Right cardiac atrium (tissue), 5 donors: ENCODE measurements around the gene OR5I1. TPM values are rescaled to one million over a fixed set of nuclear protein-coding genes. Genes with fewer than 3 reads are reported as not detected.
"Not testable (repeated sequence)": the region's sequence is repeated elsewhere in the genome, so short reads cannot be mapped to it uniquely, and the experiment has no call there.

Experiments used
- ATAC-seq, 2 donors: fragments of 200-7000 bp; cut with Tn5 transposase; one replicate each; pipeline versions ENCODE4 v1.8.0 to v1.9.1; 2020; ENCODE audit warnings: moderate library complexity in 2 of 2, mild to moderate bottlenecking in 1 of 2
- DNase-seq, 3 donors: peaks; one replicate each; pipeline ENCODE4 v3.0.0-alpha.2; 2020
- H3K27ac ChIP-seq: one replicate; pipeline ENCODE4 v1.5.1; 2013; ENCODE audit warnings: mild to moderate bottlenecking, low read length, control low read depth, moderate library complexity
- H3K27me3 ChIP-seq: one replicate; pipeline ENCODE4 v1.6.1; 2013; ENCODE audit not compliant: control insufficient read depth, insufficient read depth
- H3K4me1 ChIP-seq: one replicate; pipeline ENCODE4 v1.6.1; 2013; ENCODE audit warnings: low read length; ENCODE audit not compliant: control insufficient read depth, insufficient read depth
- H3K4me3 ChIP-seq: one replicate; pipeline ENCODE4 v1.5.1; 2013; ENCODE audit warnings: low read length, control low read depth
- H3K9me3 ChIP-seq: one replicate; pipeline ENCODE4 v1.6.1; 2013; ENCODE audit warnings: low read length; ENCODE audit not compliant: control insufficient read depth
- WGBS: extraction: QIAGEN DNeasy Blood & Tissue Kit; methylation state at CpG from one replicate; pipeline ENCODE4 v1.1.7; 2013; 5-methylcytosine and 5-hydroxymethylcytosine counted together
- intact Hi-C, 4 donors: fragments of 100-400 bp; cut with DNase I; formaldehyde crosslinking; loops; one replicate each; pipeline versions ENCODE4 v1.11.0 to v1.14.0; 2022 to 2023
- polyA plus RNA-seq: library from polyadenylated mRNA; stranded (reverse); fragments of 200-250 nt; gene quantifications from one replicate; pipeline ENCODE4 v1.2.3, GENCODE V29; 2013
- total RNA-seq, 4 donors: library from RNA; stranded (reverse); fragmentation: NEBNext Ultra II Directional; extraction: Animal tissue kit (Norgen Biotek cat#: 25700); gene quantifications; one replicate each; pipeline ENCODE4 v1.2.1, GENCODE V29; 2021
- donor health status: healthy with polysubstance abuse.
- donor health status: DM: no; HTN: yes; CAD: no.
- donor health status: DM: no; HTN: no; CAD: no.
- donor health status: DM: no; HTN: yes; CAD: no; lungs with severe emphysema.
- donor health status: DM: yes; HTN: yes; CAD: no.

OR5I1 gene
- total and polyA plus RNA-seq, 5 donors = not detected

- H3K27me3 ChIP-seq, H3K9me3 ChIP-seq, DNase-seq, H3K4me3 ChIP-seq, ATAC-seq, H3K4me1 ChIP-seq, H3K27ac ChIP-seq, intact Hi-C loops: not testable (repeated sequence)
- 84% methylated on average over 9 of the region's 9 CpGs for WGBS
Measured at GRCh38 chr11:55885481-55885880, 50.7 kb downstream of the OR5I1 start.

Other genes starting within 250 kb of the OR5I1 start
- gene OR5D13, start 163.0 kb downstream of the OR5I1 start, total RNA-seq = not detected
- not detected for gene OR5D13, start 163.0 kb downstream of the OR5I1 start, polyA plus RNA-seq
- gene OR5D14, start 140.8 kb downstream of the OR5I1 start, total RNA-seq = not detected
- gene OR5D14, start 140.8 kb downstream of the OR5I1 start, polyA plus RNA-seq = not detected
- not detected for gene OR5L1, start 125.0 kb downstream of the OR5I1 start, total RNA-seq
- not detected for gene OR5L1, start 125.0 kb downstream of the OR5I1 start, polyA plus RNA-seq
- gene OR5D18, start 116.8 kb downstream of the OR5I1 start, total RNA-seq = not detected
- gene OR5D18, start 116.8 kb downstream of the OR5I1 start, polyA plus RNA-seq = not detected
- not detected for gene OR5L2, start 109.2 kb downstream of the OR5I1 start, total RNA-seq
- not detected for gene OR5L2, start 109.2 kb downstream of the OR5I1 start, polyA plus RNA-seq
- not detected for gene OR5D16, start 97.6 kb downstream of the OR5I1 start, total RNA-seq
- gene OR5D16, start 97.6 kb downstream of the OR5I1 start, polyA plus RNA-seq = not detected
- not detected for gene TRIM51, start 53.1 kb downstream of the OR5I1 start, total RNA-seq
- gene TRIM51, start 53.1 kb downstream of the OR5I1 start, polyA plus RNA-seq = not detected
- gene OR5W2, start 21.8 kb downstream of the OR5I1 start, total RNA-seq = not detected
- gene OR5W2, start 21.8 kb downstream of the OR5I1 start, polyA plus RNA-seq = not detected
- gene OR10AG1, start 33.5 kb upstream of the OR5I1 start, total RNA-seq = not detected
- not detected for gene OR10AG1, start 33.5 kb upstream of the OR5I1 start, polyA plus RNA-seq
- not detected for gene OR5F1, start 58.2 kb upstream of the OR5I1 start, total RNA-seq
- not detected for gene OR5F1, start 58.2 kb upstream of the OR5I1 start, polyA plus RNA-seq
- not detected for gene OR5AS1, start 91.3 kb upstream of the OR5I1 start, total RNA-seq
- gene OR5AS1, start 91.3 kb upstream of the OR5I1 start, polyA plus RNA-seq = not detected
- not detected for gene OR8I2, start 156.9 kb upstream of the OR5I1 start, total RNA-seq
- not detected for gene OR8I2, start 156.9 kb upstream of the OR5I1 start, polyA plus RNA-seq
- not detected for gene OR8H2, start 167.3 kb upstream of the OR5I1 start, total RNA-seq
- gene OR8H2, start 167.3 kb upstream of the OR5I1 start, polyA plus RNA-seq = not detected
- gene OR8H3, start 186.0 kb upstream of the OR5I1 start, total RNA-seq = not detected
- not detected for gene OR8H3, start 186.0 kb upstream of the OR5I1 start, polyA plus RNA-seq
- not detected for gene OR8J3, start 203.8 kb upstream of the OR5I1 start, total RNA-seq
- gene OR8J3, start 203.8 kb upstream of the OR5I1 start, polyA plus RNA-seq = not detected
- not detected for gene OR8K5, start 223.9 kb upstream of the OR5I1 start, total RNA-seq
- gene OR8K5, start 223.9 kb upstream of the OR5I1 start, polyA plus RNA-seq = not detected
- not detected for gene OR5J2, start 240.2 kb upstream of the OR5I1 start, total RNA-seq
- not detected for gene OR5J2, start 240.2 kb upstream of the OR5I1 start, polyA plus RNA-seq